HG03378 (cell line): Measurements from ENCODE around the gene LEMD2.

Experiments used
- ATAC-seq: cut with Tn5 transposase; IDR thresholded peaks from one replicate; pipeline ENCODE4 v1.9.1; 2021; ENCODE audit warnings: mild to moderate bottlenecking, moderate library complexity; ENCODE audit not compliant: unreplicated experiment

Gene LEMD2

GRCh38 chr6:33724102-33725023, 64.6 kb downstream of the LEMD2 start:
- no peak for ATAC-seq

- ATAC-seq = no peak
These were observed 65.4 kb downstream of the LEMD2 start for GRCh38 chr6:33723371-33724085.

- ATAC-seq = no peak
These were observed 66.8 kb downstream of the LEMD2 start for GRCh38 chr6:33722103-33722623.

- no peak for ATAC-seq
These were observed 67.4 kb downstream of the LEMD2 start for GRCh38 chr6:33721508-33721907.
